WTC11 (cell line): ENCODE measurements around the gene BORCS8. TPM values are rescaled to one million over a fixed set of nuclear protein-coding genes. Genes with fewer than 3 reads are reported as not detected.

Experiments
- ATAC-seq: fragments of 200-7000 bp; cut with Tn5 transposase; 2 replicates; pipeline ENCODE4 v1.10.0; 2021; ENCODE audit warnings: mild to moderate bottlenecking, moderate library complexity
- CTCF ChIA-PET: fragments of 300-600 bp; sonication (Branson Sonifier 250); formaldehyde crosslinking; loops from one replicate; lab custom pipeline; 2021; ENCODE audit warnings: antibody characterized with exemption; lab: Charles Lee
- POLR2A ChIA-PET: fragments of 350-600 bp; sonication (Branson Sonifier 250); formaldehyde crosslinking; loops from one replicate; lab custom pipeline; 2021; ENCODE audit warnings: antibody characterized with exemption; lab: Charles Lee
- DNase-seq: peaks from one replicate; pipeline ENCODE4 v3.0.0; 2021; ENCODE audit warnings: low spot score
- H3K27ac Mint-ChIP-seq: 2 replicates; pipeline ENCODE4 v1.8.0; 2021; ENCODE audit warnings: mixed read lengths
- H3K27me3 Mint-ChIP-seq: 2 replicates; pipeline ENCODE4 v1.8.0; 2021; ENCODE audit warnings: low read depth, mild to moderate bottlenecking, moderate library complexity, mixed read lengths
- H3K36me3 Mint-ChIP-seq: 2 replicates; pipeline ENCODE4 v1.8.0; 2021; ENCODE audit warnings: mixed read lengths
- H3K4me1 Mint-ChIP-seq: 2 replicates; pipeline ENCODE4 v1.8.0; 2022; ENCODE audit warnings: mixed read lengths
- H3K4me3 Mint-ChIP-seq: 2 replicates; pipeline ENCODE4 v1.8.0; 2021; ENCODE audit warnings: mild to moderate bottlenecking, moderate library complexity, mixed read lengths
- H3K9me3 Mint-ChIP-seq: 2 replicates; pipeline ENCODE4 v1.8.0; 2021; ENCODE audit warnings: mixed read lengths
- CREM ChIP-seq: sonication (generic); formaldehyde crosslinking; IDR thresholded peaks from 2 replicates; pipeline ENCODE4 v1.8.1; 2022; ENCODE audit warnings: mild to moderate bottlenecking, missing genetic modification reagents, moderate library complexity
- ESRRA ChIP-seq: sonication (generic); formaldehyde crosslinking; IDR thresholded peaks from 2 replicates; pipeline ENCODE4 v1.8.1; 2022; ENCODE audit warnings: mild to moderate bottlenecking, missing genetic modification reagents, borderline replicate concordance
- KAT7 ChIP-seq: sonication (generic); formaldehyde crosslinking; IDR thresholded peaks from 2 replicates; pipeline ENCODE4 v1.8.1; 2023; ENCODE audit warnings: missing genetic modification reagents, mild to moderate bottlenecking, borderline replicate concordance
- NR2C2 ChIP-seq: sonication (generic); formaldehyde crosslinking; IDR thresholded peaks from 2 replicates; pipeline ENCODE4 v1.8.0; 2022; ENCODE audit warnings: mild to moderate bottlenecking, missing genetic modification reagents
- OVOL2 ChIP-seq: fragments of 250-450 bp; sonication (Bioruptor Pico); IDR thresholded peaks from 2 replicates; pipeline ENCODE4 v1.9.0; 2021; ENCODE audit warnings: mild to moderate bottlenecking, borderline replicate concordance
- SP1 ChIP-seq: sonication (generic); formaldehyde crosslinking; conservative IDR thresholded peaks from 2 replicates; pipeline ENCODE4 v1.8.1; 2022; ENCODE audit warnings: missing genetic modification reagents
- TEAD1 ChIP-seq: sonication (generic); formaldehyde crosslinking; IDR thresholded peaks from 2 replicates; pipeline ENCODE4 v1.8.0; 2022; ENCODE audit warnings: mild to moderate bottlenecking, missing genetic modification reagents
- ZNF317 ChIP-seq: sonication (generic); formaldehyde crosslinking; IDR thresholded peaks from 2 replicates; pipeline ENCODE4 v1.8.1; 2023; ENCODE audit warnings: low read depth, mild to moderate bottlenecking, moderate library complexity, missing genetic modification reagents, borderline replicate concordance
- total RNA-seq: library from RNA; stranded (reverse); gene quantifications from 3 replicates; pipeline ENCODE4 v1.2.3, GENCODE V29; 2021
- TF ChIP-seq, protein P1 (sequence below): sonication (generic); formaldehyde crosslinking; IDR thresholded peaks from 2 replicates; pipeline ENCODE4 v1.8.0; 2022; ENCODE audit warnings: mild to moderate bottlenecking, missing genetic modification reagents
- TF ChIP-seq, protein P2 (sequence below): sonication (generic); formaldehyde crosslinking; IDR thresholded peaks from 2 replicates; pipeline ENCODE4 v1.8.1; 2023; ENCODE audit warnings: mild to moderate bottlenecking, moderate library complexity, missing genetic modification reagents
- TF ChIP-seq, protein P3 (sequence below): sonication (generic); formaldehyde crosslinking; IDR thresholded peaks from 2 replicates; pipeline ENCODE4 v1.8.0; 2022; ENCODE audit warnings: mild to moderate bottlenecking, missing genetic modification reagents
- TF ChIP-seq, protein P4 (sequence below): sonication (generic); formaldehyde crosslinking; IDR thresholded peaks from 2 replicates; pipeline ENCODE4 v1.8.0; 2022; ENCODE audit warnings: mild to moderate bottlenecking, missing genetic modification reagents
- TF ChIP-seq, protein P5 (sequence below): sonication (generic); formaldehyde crosslinking; IDR thresholded peaks from 2 replicates; pipeline ENCODE4 v1.8.0; 2023; ENCODE audit warnings: missing genetic modification reagents, mild to moderate bottlenecking, borderline replicate concordance

Gene BORCS8
- total RNA-seq, 1 experiment from 2014 or later = 20.9 TPM

DNA sequence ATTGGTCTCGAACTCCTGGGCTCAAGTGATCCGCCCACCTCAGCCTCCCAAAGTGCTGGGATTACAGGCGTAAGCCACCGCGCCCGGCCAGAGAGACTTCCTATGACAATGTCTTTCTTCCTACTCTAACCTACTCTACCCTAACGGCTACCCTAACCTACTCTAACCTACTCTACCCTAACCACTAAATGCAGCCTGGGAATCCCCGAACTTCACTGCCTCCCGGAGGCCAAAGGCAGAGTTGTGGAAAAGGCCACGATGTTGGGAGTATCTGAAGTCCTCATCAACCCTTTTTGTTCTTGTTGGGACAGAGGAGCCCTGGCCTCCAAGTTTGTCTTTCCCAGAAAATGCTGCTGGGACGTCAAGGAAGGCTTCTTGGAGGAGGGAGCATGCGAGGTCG lies 12.2 kb upstream of the BORCS8 start (continued):
- TF ChIP-seq KAT7 (CRISPR knock-in tag) = no peak
- no peak for TF ChIP-seq OVOL2
- TF ChIP-seq, protein P1, sequence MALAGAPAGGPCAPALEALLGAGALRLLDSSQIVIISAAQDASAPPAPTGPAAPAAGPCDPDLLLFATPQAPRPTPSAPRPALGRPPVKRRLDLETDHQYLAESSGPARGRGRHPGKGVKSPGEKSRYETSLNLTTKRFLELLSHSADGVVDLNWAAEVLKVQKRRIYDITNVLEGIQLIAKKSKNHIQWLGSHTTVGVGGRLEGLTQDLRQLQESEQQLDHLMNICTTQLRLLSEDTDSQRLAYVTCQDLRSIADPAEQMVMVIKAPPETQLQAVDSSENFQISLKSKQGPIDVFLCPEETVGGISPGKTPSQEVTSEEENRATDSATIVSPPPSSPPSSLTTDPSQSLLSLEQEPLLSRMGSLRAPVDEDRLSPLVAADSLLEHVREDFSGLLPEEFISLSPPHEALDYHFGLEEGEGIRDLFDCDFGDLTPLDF (CRISPR knock-in tag) = no peak
- no peak for TF ChIP-seq ZNF317 (CRISPR knock-in tag)

DNA sequence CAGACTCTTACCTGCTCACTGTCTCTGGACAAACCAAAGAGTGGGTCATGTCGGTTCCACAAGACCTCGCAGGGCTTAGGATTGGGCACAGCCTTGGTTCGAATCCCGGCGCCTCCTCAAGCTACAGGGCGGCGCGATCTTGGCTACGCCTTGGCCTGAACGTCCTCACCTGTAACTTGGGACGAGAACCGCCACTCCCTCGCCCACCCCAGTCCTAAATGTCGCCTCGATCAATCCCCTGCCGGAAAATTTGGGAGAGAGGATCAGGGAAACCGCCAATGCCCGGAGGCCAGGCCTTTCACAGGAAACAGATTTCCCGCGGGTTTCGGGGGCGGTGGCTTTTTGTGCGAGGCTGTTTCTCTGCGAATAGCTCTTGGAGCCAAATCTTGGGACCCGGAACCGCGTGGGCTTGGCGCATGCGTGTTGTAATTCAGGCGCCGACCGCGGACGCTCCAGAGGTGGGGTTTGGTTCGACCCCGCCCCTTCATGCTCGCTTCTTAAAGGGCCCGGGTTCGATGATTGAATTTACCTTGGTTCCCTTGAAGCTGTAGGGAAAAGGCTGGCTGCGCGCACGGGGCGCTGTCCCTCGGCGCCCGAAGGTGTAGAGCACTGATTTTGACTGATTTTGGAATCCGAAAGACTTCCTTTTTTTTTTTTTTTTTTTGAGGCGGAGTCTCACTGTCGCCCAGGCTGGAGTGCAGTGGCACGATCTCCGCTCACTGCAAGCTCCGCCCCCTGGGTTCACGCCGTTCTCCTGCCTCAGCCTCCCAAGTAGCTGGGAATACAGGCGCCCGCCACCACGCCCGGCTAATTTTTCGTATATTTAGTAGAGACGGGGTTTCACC lies 11.3 kb upstream of the BORCS8 start, which contains the start of gene NR2C2AP:
NR2C2AP (minus strand) TSS at position 403 of the 845 bp plus-strand sequence; CDS start at position 49, 354 bp downstream.
- peaks cover 47% of the 10 kb centered on the region for H3K27me3 Mint-ChIP-seq
- CTCF ChIA-PET = interaction anchor here (0.6 to 4.2 kb wide), 15 partner anchors 8 to 371 kb away, joined by 3 to 22 read pairs (median 4); partner anchors contain the start of genes BORCS8, NCAN and RFXANK
- TF ChIP-seq TEAD1 (CRISPR knock-in tag) (no peak), OVOL2 (no peak), SP1 (CRISPR knock-in tag) (peak; percentile 43; the same call in 1 of the 2 replicates), NR2C2 (CRISPR knock-in tag) (peak; percentile 43; the same call in 1 of the 2 replicates), CREM (0 out of 2 replicates have a peak, but pooled peaks have one; percentile 25), ESRRA (no peak)
- TF ChIP-seq, protein P2, sequence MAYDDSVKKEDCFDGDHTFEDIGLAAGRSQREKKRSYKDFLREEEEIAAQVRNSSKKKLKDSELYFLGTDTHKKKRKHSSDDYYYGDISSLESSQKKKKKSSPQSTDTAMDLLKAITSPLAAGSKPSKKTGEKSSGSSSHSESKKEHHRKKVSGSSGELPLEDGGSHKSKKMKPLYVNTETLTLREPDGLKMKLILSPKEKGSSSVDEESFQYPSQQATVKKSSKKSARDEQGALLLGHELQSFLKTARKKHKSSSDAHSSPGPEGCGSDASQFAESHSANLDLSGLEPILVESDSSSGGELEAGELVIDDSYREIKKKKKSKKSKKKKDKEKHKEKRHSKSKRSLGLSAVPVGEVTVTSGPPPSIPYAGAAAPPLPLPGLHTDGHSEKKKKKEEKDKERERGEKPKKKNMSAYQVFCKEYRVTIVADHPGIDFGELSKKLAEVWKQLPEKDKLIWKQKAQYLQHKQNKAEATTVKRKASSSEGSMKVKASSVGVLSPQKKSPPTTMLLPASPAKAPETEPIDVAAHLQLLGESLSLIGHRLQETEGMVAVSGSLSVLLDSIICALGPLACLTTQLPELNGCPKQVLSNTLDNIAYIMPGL (CRISPR knock-in tag) = peak; percentile 16; the same call in 1 of the 2 replicates
- TF ChIP-seq, protein P3, sequence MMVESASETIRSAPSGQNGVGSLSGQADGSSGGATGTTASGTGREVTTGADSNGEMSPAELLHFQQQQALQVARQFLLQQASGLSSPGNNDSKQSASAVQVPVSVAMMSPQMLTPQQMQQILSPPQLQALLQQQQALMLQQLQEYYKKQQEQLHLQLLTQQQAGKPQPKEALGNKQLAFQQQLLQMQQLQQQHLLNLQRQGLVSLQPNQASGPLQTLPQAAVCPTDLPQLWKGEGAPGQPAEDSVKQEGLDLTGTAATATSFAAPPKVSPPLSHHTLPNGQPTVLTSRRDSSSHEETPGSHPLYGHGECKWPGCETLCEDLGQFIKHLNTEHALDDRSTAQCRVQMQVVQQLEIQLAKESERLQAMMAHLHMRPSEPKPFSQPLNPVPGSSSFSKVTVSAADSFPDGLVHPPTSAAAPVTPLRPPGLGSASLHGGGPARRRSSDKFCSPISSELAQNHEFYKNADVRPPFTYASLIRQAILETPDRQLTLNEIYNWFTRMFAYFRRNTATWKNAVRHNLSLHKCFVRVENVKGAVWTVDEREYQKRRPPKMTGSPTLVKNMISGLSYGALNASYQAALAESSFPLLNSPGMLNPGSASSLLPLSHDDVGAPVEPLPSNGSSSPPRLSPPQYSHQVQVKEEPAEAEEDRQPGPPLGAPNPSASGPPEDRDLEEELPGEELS (CRISPR knock-in tag) = no peak
- TF ChIP-seq, protein P4, sequence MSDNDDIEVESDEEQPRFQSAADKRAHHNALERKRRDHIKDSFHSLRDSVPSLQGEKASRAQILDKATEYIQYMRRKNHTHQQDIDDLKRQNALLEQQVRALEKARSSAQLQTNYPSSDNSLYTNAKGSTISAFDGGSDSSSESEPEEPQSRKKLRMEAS (CRISPR knock-in tag) = peak; percentile 69
- TF ChIP-seq, protein P5, sequence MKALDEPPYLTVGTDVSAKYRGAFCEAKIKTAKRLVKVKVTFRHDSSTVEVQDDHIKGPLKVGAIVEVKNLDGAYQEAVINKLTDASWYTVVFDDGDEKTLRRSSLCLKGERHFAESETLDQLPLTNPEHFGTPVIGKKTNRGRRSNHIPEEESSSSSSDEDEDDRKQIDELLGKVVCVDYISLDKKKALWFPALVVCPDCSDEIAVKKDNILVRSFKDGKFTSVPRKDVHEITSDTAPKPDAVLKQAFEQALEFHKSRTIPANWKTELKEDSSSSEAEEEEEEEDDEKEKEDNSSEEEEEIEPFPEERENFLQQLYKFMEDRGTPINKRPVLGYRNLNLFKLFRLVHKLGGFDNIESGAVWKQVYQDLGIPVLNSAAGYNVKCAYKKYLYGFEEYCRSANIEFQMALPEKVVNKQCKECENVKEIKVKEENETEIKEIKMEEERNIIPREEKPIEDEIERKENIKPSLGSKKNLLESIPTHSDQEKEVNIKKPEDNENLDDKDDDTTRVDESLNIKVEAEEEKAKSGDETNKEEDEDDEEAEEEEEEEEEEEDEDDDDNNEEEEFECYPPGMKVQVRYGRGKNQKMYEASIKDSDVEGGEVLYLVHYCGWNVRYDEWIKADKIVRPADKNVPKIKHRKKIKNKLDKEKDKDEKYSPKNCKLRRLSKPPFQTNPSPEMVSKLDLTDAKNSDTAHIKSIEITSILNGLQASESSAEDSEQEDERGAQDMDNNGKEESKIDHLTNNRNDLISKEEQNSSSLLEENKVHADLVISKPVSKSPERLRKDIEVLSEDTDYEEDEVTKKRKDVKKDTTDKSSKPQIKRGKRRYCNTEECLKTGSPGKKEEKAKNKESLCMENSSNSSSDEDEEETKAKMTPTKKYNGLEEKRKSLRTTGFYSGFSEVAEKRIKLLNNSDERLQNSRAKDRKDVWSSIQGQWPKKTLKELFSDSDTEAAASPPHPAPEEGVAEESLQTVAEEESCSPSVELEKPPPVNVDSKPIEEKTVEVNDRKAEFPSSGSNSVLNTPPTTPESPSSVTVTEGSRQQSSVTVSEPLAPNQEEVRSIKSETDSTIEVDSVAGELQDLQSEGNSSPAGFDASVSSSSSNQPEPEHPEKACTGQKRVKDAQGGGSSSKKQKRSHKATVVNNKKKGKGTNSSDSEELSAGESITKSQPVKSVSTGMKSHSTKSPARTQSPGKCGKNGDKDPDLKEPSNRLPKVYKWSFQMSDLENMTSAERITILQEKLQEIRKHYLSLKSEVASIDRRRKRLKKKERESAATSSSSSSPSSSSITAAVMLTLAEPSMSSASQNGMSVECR = peak; percentile 57; the same call in 1 of the 2 replicates
- TF ChIP-seq, all 79 proteins: peak for 6
- DNase-seq = peak; percentile 83
- peaks cover 12% of the 10 kb centered on the region for H3K4me1 Mint-ChIP-seq
- peak within 1 kb of the TSS; percentile 63; the same call in 1 of the 2 replicates for H3K27ac Mint-ChIP-seq
- H3K36me3 Mint-ChIP-seq = peaks cover 7% of the 10 kb centered on the region
- POLR2A ChIA-PET = interaction anchor here (0.6 to 1.6 kb wide), 5 partner anchors 10 to 369 kb away, joined by 4 to 9 read pairs (median 6); no protein-coding TSS in a partner anchor
- peaks cover 7% of the 10 kb centered on the region; the same call in 1 of the 2 replicates for H3K9me3 Mint-ChIP-seq
- peak within 1 kb of the TSS; percentile 88 for H3K4me3 Mint-ChIP-seq
- peak; percentile 87 for ATAC-seq
